Lung (tissue), 16 donors: ENCODE results near the gene SYNGR2. TPM values are rescaled to one million over a fixed set of nuclear protein-coding genes. Genes with fewer than 3 reads are reported as not detected.

ENCODE experiments used
- ATAC-seq: fragments of 200-7000 bp; cut with Tn5 transposase; one replicate; pipeline ENCODE4 v1.9.1; 2020; ENCODE audit warnings: moderate number of reproducible peaks; ENCODE audit not compliant: insufficient read depth, low FRiP score
- DNase-seq, 3 donors: peaks; one replicate each; pipeline ENCODE4 v3.0.0-alpha.2; 2013 to 2017
- H3K27ac ChIP-seq, 2 donors: one replicate each; pipeline ENCODE4 v1.5.1; 2013; ENCODE audit warnings: mild to moderate bottlenecking in 2 of 2, moderate library complexity in 2 of 2, control low read depth in 1 of 2, inconsistent platforms in 1 of 2, low read depth in 1 of 2, low read length in 1 of 2
- H3K27me3 ChIP-seq, 3 donors: one replicate each; pipeline ENCODE4 v1.5.1; 2013; ENCODE audit warnings: low read length in 2 of 3; ENCODE audit not compliant: control insufficient read depth in 3 of 3, insufficient read depth in 3 of 3
- H3K36me3 ChIP-seq, 4 donors: one replicate each; pipeline ENCODE4 v1.5.1; 2013; ENCODE audit warnings: low read length in 4 of 4, mild to moderate bottlenecking in 1 of 4, moderate library complexity in 1 of 4; ENCODE audit not compliant: control insufficient read depth in 4 of 4, insufficient read depth in 4 of 4
- H3K4me1 ChIP-seq, 5 donors: one replicate each; pipeline ENCODE4 v1.5.1; 2013; ENCODE audit warnings: low read length in 5 of 5, mild to moderate bottlenecking in 2 of 5, moderate library complexity in 1 of 5; ENCODE audit not compliant: control insufficient read depth in 5 of 5, insufficient read depth in 5 of 5
- H3K4me3 ChIP-seq: one replicate; pipeline ENCODE4 v1.5.1; 2013; ENCODE audit warnings: mild to moderate bottlenecking, control low read depth, moderate library complexity
- H3K9ac ChIP-seq, 2 donors: one replicate each; pipeline ENCODE4 v1.5.1; 2013; ENCODE audit warnings: low read length in 2 of 2, control low read depth in 1 of 2; ENCODE audit not compliant: insufficient read depth in 1 of 2
- H3K9me3 ChIP-seq, 4 donors: one replicate each; pipeline ENCODE4 v1.5.1; 2013; ENCODE audit warnings: low read length in 3 of 4, mild to moderate bottlenecking in 1 of 4, moderate library complexity in 1 of 4; ENCODE audit not compliant: control insufficient read depth in 4 of 4, insufficient read depth in 3 of 4
- WGBS, 2 donors: extraction: QIAGEN DNeasy Blood & Tissue Kit; methylation state at CpG; one replicate each; pipeline ENCODE4 v1.1.7; 2013; 5-methylcytosine and 5-hydroxymethylcytosine counted together
- long read RNA-seq, 5 donors: transcript quantifications; one replicate each; lab custom pipeline, GENCODE V29; 2026
- polyA plus RNA-seq, 2 donors: library from polyadenylated mRNA; stranded (reverse); fragments of 200-250 nt; gene quantifications; one replicate each; pipeline ENCODE4 v1.2.1, GENCODE V29; 2013
- total RNA-seq, 2 donors: library from RNA; depleted of rRNA in 1 of 2; stranded (reverse); fragments of >200 nt in 1 of 2; gene quantifications; one replicate each; pipeline ENCODE4 v1.2.1, GENCODE V29; 2014 to 2021
- TF ChIP-seq, protein P1 (sequence below): IDR thresholded peaks from 2 replicates; pipeline ENCODE4 v1.5.1; 2012; ENCODE audit warnings: mild to moderate bottlenecking; ENCODE audit errors: control extremely low read depth, extremely low read depth
- donor health status: control.
- donor health status: control.
- donor health status: Bipolar disorder and iron deficiency.
- donor health status: healthy.
- donor health status: DM: yes; HTN: yes; CAD: no.

SYNGR2 gene
- total RNA-seq: 100 to 1,000 TPM; 111 to 188 TPM
- polyA plus RNA-seq: 100 to 1,000 TPM; 188 to 212 TPM
- long read RNA-seq, donor 1, transcript SYNGR2-204 (3 exons, 2,125 nt): minor isoform, 7 of 96 reads
- long read RNA-seq, donor 1, transcript SYNGR2-201 (4 exons, 2,325 nt): major isoform, 58 of 96 reads
- long read RNA-seq, donor 1, transcript SYNGR2-208 (2 exons, 864 nt): minor isoform, 8 of 96 reads
- long read RNA-seq, donor 1, transcript SYNGR2-209 (1 exons, 3,036 nt): minor isoform, 16 of 96 reads
- long read RNA-seq, donor 1, partial matches to known transcripts: 6 of 96 reads
- long read RNA-seq, donor 1, other reads (novel, unspliced or antisense): 0 of 96 reads
- long read RNA-seq, donor 2, transcript SYNGR2-201 (4 exons, 2,325 nt): minor isoform, 7 of 20 reads
- long read RNA-seq, donor 2, transcript SYNGR2-209 (1 exons, 3,036 nt): major isoform, 8 of 20 reads
- long read RNA-seq, donor 2, partial matches to known transcripts: 0 of 20 reads
- long read RNA-seq, donor 2, other reads (novel, unspliced or antisense): 0 of 20 reads
- long read RNA-seq, donor 3, transcript SYNGR2-201 (4 exons, 2,325 nt): major isoform, 22 of 31 reads
- long read RNA-seq, donor 3, partial matches to known transcripts: 0 of 31 reads
- long read RNA-seq, donor 3, other reads (novel, unspliced or antisense): 0 of 31 reads
- long read RNA-seq, donor 4, transcript SYNGR2-201 (4 exons, 2,325 nt): major isoform, 15 of 29 reads
- long read RNA-seq, donor 4, transcript SYNGR2-209 (1 exons, 3,036 nt): minor isoform, 9 of 29 reads
- long read RNA-seq, donor 4, partial matches to known transcripts: 0 of 29 reads
- long read RNA-seq, donor 4, other reads (novel, unspliced or antisense): 0 of 29 reads
- long read RNA-seq, donor 5, transcript SYNGR2-204 (3 exons, 2,125 nt): minor isoform, 7 of 72 reads
- long read RNA-seq, donor 5, transcript SYNGR2-201 (4 exons, 2,325 nt): major isoform, 41 of 72 reads
- long read RNA-seq, donor 5, transcript SYNGR2-209 (1 exons, 3,036 nt): minor isoform, 21 of 72 reads
- long read RNA-seq, donor 5, partial matches to known transcripts: 0 of 72 reads
- long read RNA-seq, donor 5, other reads (novel, unspliced or antisense): 0 of 72 reads

GRCh38 chr17:78168242-78168902, at the start of gene SYNGR2:
Gene SYNGR2 (plus strand): TSS chr17:78168581. CDS start chr17:78168617, 36 bp downstream.
- H3K4me1 ChIP-seq: peaks cover 0 to 27% (median 9%) of the 10 kb centered on the region in 5 donors
- no peaks in the 10 kb centered on the region for H3K9me3 ChIP-seq
- DNase-seq: peak; percentile 55 to 72 (median 65)
- peak; percentile 72 for ATAC-seq
- 0 to 1% methylated on average over 51 to 84 of the region's 84 CpGs for WGBS, 2 donors
- H3K9ac ChIP-seq: no peak within 1 kb of the TSS
- H3K27ac ChIP-seq: peak within 1 kb of the TSS; percentile 91 to 94
- peaks cover 0 to 12% (median 0%) of the 10 kb centered on the region in 4 donors for H3K36me3 ChIP-seq
- TF ChIP-seq, protein P1, sequence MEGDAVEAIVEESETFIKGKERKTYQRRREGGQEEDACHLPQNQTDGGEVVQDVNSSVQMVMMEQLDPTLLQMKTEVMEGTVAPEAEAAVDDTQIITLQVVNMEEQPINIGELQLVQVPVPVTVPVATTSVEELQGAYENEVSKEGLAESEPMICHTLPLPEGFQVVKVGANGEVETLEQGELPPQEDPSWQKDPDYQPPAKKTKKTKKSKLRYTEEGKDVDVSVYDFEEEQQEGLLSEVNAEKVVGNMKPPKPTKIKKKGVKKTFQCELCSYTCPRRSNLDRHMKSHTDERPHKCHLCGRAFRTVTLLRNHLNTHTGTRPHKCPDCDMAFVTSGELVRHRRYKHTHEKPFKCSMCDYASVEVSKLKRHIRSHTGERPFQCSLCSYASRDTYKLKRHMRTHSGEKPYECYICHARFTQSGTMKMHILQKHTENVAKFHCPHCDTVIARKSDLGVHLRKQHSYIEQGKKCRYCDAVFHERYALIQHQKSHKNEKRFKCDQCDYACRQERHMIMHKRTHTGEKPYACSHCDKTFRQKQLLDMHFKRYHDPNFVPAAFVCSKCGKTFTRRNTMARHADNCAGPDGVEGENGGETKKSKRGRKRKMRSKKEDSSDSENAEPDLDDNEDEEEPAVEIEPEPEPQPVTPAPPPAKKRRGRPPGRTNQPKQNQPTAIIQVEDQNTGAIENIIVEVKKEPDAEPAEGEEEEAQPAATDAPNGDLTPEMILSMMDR: no peak
- peak within 1 kb of the TSS; percentile 69 for H3K4me3 ChIP-seq
- no peaks in the 10 kb centered on the region for H3K27me3 ChIP-seq

GRCh38 chr17:78118801-78119241, 49.6 kb upstream of the SYNGR2 start:
- peaks cover 0 to 65% (median 1%) of the 10 kb centered on the region in 4 donors for H3K36me3 ChIP-seq
- DNase-seq: no peak
- TF ChIP-seq, protein P1: no peak

GRCh38 chr17:78120537-78120936, 47.8 kb upstream of the SYNGR2 start:
- Histone ChIP-seq H3K4me3 (no peak overlapping the region), H3K27me3 (no peaks in the 10 kb centered on the region), H3K4me1 (peaks cover 0 to 11% (median 4%) of the 10 kb centered on the region in 5 donors), H3K27ac (no peak overlapping the region), H3K9me3 (no peaks in the 10 kb centered on the region), H3K36me3 (peaks cover 0 to 67% (median 1%) of the 10 kb centered on the region in 4 donors), H3K9ac (no peak overlapping the region)
- TF ChIP-seq, protein P1: no peak
- DNase-seq (no peak), ATAC-seq (no peak)
- WGBS, 2 donors: 96 to 97% methylated on average over 13 of the region's 13 CpGs

More at GRCh38 chr17:78118801-78119241, 49.6 kb upstream of the SYNGR2 start:
- ATAC-seq: no peak
- Histone ChIP-seq H3K4me3 (no peak overlapping the region), H3K27me3 (no peaks in the 10 kb centered on the region), H3K4me1 (peaks cover 0 to 9% (median 3%) of the 10 kb centered on the region in 5 donors), H3K27ac (no peak overlapping the region), H3K9ac (no peak overlapping the region), H3K9me3 (no peaks in the 10 kb centered on the region)
- WGBS, 2 donors: 88 to 91% methylated on average over 13 to 14 of the region's 14 CpGs
